SIG-M5 treated with dmso at 0.1 percent for 504 hours (cell line): ENCODE measurements around the gene HIF1A.
"Not testable (repeated sequence)": the region's sequence is repeated elsewhere in the genome, so short reads cannot be mapped to it uniquely, and the experiment has no call there.

ENCODE experiments used
- DNase-seq: peaks from one replicate; lab custom pipeline; 2025; ENCODE audit not compliant: unreplicated experiment; lab: John Stamatoyannopoulos, UW

HIF1A gene

GRCh38 chr14:61694830-61695694 is at the start of gene HIF1A:
Gene HIF1A, plus strand, starts transcription at chr14:61695513. Its CDS starts 292 bp downstream, at chr14:61695805.
- peak; percentile 98 for DNase-seq

GRCh38 chr14:61646366-61647116 is 48.8 kb upstream of the HIF1A start:
- no peak for DNase-seq

- DNase-seq, result no peak
Observed at GRCh38 chr14:61647704-61648103, 47.6 kb upstream of the HIF1A start.

GRCh38 chr14:61648377-61648776 is 46.9 kb upstream of the HIF1A start:
- DNase-seq, result no peak

- no peak for DNase-seq
Observed at GRCh38 chr14:61649283-61649682, 46.0 kb upstream of the HIF1A start.

- DNase-seq, result no peak
Observed at GRCh38 chr14:61651355-61651754, 44.0 kb upstream of the HIF1A start.

- no peak for DNase-seq
Observed at GRCh38 chr14:61652526-61653262, 42.6 kb upstream of the HIF1A start.

- no peak for DNase-seq
Observed at GRCh38 chr14:61653507-61653906, 41.8 kb upstream of the HIF1A start.

- DNase-seq, result no peak
Observed at GRCh38 chr14:61654026-61654425, 41.3 kb upstream of the HIF1A start.

- DNase-seq, result no peak
Observed at GRCh38 chr14:61655777-61656176, 39.5 kb upstream of the HIF1A start.

- DNase-seq, result no peak
Observed at GRCh38 chr14:61656341-61656740, 39.0 kb upstream of the HIF1A start.

- not testable (repeated sequence) for DNase-seq
Observed at GRCh38 chr14:61658111-61658510, 37.2 kb upstream of the HIF1A start.

- peak; percentile 76 for DNase-seq
Observed at GRCh38 chr14:61659582-61659981, 35.7 kb upstream of the HIF1A start.

GRCh38 chr14:61661471-61662400 is 33.6 kb upstream of the HIF1A start:
- DNase-seq, result no peak

- peak; percentile 89 for DNase-seq
Observed at GRCh38 chr14:61662437-61663311, 32.6 kb upstream of the HIF1A start.

- DNase-seq, result peak; percentile 91
Observed at GRCh38 chr14:61663312-61663979, 31.9 kb upstream of the HIF1A start.

GRCh38 chr14:61668282-61668681 is 27.0 kb upstream of the HIF1A start:
- DNase-seq, result no peak

GRCh38 chr14:61670576-61670975 is 24.7 kb upstream of the HIF1A start:
- DNase-seq, result no peak

- DNase-seq, result no peak
Observed at GRCh38 chr14:61671082-61671481, 24.2 kb upstream of the HIF1A start.
